A204.1 (cell line): ENCODE results near the gene PLS1.
"Not testable (repeated sequence)": the region's sequence is repeated elsewhere in the genome, so short reads cannot be mapped to it uniquely, and the experiment has no call there.

Experiments used
- FAIRE-seq: peaks from 2 replicates; lab custom pipeline; 2012; peaks lifted over from hg19 to GRCh38; lab: Jason Lieb, UNC

Gene PLS1

GRCh38 chr3:142595951-142596725, at the start of gene PLS1:
Gene PLS1, plus strand, starts transcription at chr3:142596393. Its CDS starts 67,845 bp downstream, at chr3:142664238.
- no peak for FAIRE-seq

GRCh38 chr3:142549986-142550385, 46.2 kb upstream of the PLS1 start:
- FAIRE-seq = no peak

- not testable (repeated sequence) for FAIRE-seq
Measured at GRCh38 chr3:142552579-142552978, 43.6 kb upstream of the PLS1 start.

- no peak for FAIRE-seq
Measured at GRCh38 chr3:142553741-142554140, 42.5 kb upstream of the PLS1 start.

GRCh38 chr3:142560118-142560517, 36.1 kb upstream of the PLS1 start:
- no peak for FAIRE-seq

- no peak for FAIRE-seq
Measured at GRCh38 chr3:142563496-142563997, 32.6 kb upstream of the PLS1 start.

- FAIRE-seq = no peak
Measured at GRCh38 chr3:142566096-142566495, 30.1 kb upstream of the PLS1 start.

- no peak for FAIRE-seq
Measured at GRCh38 chr3:142568393-142569017, 27.7 kb upstream of the PLS1 start.

GRCh38 chr3:142569422-142569821, 26.8 kb upstream of the PLS1 start:
- FAIRE-seq = not testable (repeated sequence)

- not testable (repeated sequence) for FAIRE-seq
Measured at GRCh38 chr3:142574223-142574622, 22.0 kb upstream of the PLS1 start.

GRCh38 chr3:142574665-142575064, 21.5 kb upstream of the PLS1 start:
- FAIRE-seq = no peak

GRCh38 chr3:142576792-142577191, 19.4 kb upstream of the PLS1 start:
- FAIRE-seq = no peak

GRCh38 chr3:142577696-142578328, 18.4 kb upstream of the PLS1 start:
- no peak for FAIRE-seq

- FAIRE-seq = no peak
Measured at GRCh38 chr3:142578329-142579223, 17.6 kb upstream of the PLS1 start, which contains the start of gene ATR. Gene ATR, minus strand, starts transcription at chr3:142578733. Its CDS starts 29 bp downstream, at chr3:142578704.

GRCh38 chr3:142580061-142580423, 16.2 kb upstream of the PLS1 start:
- FAIRE-seq = no peak

- not testable (repeated sequence) for FAIRE-seq
Measured at GRCh38 chr3:142581070-142581469, 15.1 kb upstream of the PLS1 start.

- peak; percentile 71 for FAIRE-seq
Measured at GRCh38 chr3:142586803-142587406, 9.3 kb upstream of the PLS1 start.

GRCh38 chr3:142588703-142589102, 7.5 kb upstream of the PLS1 start:
- no peak for FAIRE-seq

- not testable (repeated sequence) for FAIRE-seq
Measured at GRCh38 chr3:142592268-142592667, 3.9 kb upstream of the PLS1 start.

- no peak for FAIRE-seq
Measured at GRCh38 chr3:142595141-142595540, 1.1 kb upstream of the PLS1 start.

- no peak for FAIRE-seq
Measured at GRCh38 chr3:142595581-142595950, 627 bp upstream of the PLS1 start.

GRCh38 chr3:142596726-142597088, 514 bp downstream of the PLS1 start:
- FAIRE-seq = no peak
